HuH-7 (cell line): ENCODE results near the gene C9orf72.
A peak's percentile ranks its signal among the peaks of the same experiment; 100 is the strongest.

Experiments
- DNase-seq: peaks from one replicate; pipeline ENCODE4 v3.0.0; 2011; ENCODE audit warnings: low spot score

C9orf72 gene

DNA sequence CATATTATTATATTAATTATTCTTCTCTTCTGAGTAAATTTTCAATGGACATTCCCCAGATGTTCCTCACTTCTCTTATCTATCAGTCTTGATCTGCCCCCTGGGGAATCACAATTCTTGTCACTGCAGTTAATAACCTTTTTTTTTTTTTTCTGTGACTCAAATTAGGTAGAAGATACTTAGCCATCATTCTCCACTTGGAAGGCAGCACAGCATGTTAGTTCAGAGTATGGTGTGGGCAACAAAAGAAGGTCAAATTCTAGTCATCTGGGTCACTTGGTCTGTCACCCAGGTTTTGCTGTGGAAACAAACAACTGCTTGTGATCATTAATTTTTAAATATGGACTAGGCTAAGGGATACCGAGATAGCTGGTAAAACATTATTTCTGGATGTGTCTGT is 35.5 kb downstream of the C9orf72 start:
- DNase-seq: no peak

DNA sequence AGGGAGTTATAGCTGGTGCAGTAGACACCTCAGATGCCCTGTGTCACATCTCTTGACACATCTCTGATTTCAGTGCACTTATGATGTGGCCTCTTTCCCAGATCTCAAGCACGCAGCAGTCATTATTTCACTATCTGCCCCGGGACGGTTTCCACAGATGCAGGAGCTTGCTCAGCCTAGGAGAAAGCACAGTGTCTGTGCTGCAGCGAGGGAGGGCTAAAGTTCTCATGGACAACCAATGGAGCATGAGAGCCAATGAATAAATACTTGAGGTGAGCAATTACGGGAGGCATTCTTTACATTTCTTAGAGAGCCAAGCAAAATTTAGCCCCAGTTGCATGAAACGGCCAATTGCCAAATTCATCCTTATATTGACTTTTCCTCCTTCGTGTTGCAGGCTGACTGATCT is 36.2 kb downstream of the C9orf72 start:
- DNase-seq: no peak

DNA sequence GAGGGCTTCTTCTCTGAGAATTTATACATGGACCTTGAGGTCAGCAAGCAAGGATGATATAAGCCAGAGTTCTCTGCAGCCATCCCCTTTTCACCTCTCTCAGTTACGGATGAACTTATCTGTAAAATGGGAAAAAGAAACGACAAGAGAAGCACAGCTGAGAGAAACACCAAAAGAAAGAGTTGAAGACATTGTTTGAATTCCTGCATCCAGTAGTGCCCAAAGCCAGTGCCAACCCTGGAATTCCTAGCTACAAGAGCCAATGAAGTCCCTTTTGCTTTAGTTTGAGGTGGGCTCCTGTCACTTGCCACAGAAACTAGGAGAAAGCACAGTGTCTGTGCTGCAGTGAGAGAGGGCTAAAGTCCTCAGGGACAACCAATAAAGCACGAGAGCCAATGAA is 37.1 kb downstream of the C9orf72 start:
- no peak for DNase-seq

DNA sequence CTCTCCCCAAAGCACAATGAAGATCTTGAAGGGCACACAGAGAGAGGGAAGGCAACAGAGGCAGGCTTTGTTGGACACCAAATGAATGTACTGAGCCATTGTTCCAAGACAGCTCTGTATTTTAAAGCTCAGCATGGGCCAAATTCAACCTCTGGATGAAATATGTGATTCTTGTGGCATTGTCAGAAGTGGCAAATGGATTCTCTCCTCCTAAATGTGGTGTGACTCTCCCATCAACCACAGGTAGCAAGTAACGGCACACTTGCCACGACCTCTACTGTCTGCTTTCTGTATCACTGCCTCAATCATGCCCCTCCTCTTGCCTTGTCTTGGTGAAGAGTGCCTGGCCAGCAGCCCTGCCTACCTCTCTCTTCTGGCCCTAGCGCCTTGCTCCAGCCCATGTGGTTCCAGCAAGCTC is 37.6 kb downstream of the C9orf72 start:
- DNase-seq: peak; percentile 30

DNA sequence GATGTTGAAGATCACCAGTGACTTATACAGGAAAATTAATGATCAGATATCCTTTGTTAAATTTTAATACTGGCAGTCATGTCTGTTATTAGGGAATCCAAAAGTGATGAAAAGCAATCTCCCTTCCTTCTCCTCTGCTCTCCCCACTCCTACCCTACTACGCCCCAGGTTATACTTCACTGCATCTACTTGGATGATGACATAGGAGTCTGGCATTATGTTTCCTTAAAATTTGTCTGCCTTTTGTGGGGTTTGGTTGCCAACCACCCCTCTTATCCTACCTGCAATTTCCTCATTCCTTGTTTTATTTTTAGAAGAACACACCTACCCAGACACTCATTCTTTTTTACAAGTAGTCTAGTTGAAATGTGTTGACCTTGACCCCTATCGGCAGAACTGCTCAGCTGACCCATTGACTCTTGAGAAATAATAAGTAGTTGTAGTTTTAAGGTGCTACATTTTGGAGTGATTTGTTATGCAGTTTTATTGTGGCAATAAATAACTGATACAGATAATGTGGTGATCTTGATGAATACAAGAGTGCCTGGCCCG is 38.5 kb downstream of the C9orf72 start:
- DNase-seq: no peak

DNA sequence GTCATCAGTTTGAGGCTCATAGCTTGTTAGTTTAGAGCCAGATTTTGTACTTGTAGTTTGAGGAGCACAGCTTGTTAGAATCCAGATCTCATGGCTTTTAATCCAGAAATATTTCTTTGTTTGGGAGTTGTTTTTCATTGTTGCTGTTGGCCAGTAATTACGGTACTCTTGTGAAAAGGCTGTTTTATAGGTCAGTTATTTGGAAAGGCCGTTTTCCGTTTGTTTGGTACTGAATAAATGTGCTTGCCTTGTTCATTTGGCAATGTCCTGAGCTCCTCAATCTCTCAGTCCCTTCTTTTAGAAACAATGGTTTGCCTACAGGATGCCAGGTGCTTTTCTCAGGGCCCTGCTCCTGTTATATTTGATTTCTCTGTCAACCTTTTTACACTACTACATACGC is 39.1 kb downstream of the C9orf72 start:
- DNase-seq: no peak

DNA sequence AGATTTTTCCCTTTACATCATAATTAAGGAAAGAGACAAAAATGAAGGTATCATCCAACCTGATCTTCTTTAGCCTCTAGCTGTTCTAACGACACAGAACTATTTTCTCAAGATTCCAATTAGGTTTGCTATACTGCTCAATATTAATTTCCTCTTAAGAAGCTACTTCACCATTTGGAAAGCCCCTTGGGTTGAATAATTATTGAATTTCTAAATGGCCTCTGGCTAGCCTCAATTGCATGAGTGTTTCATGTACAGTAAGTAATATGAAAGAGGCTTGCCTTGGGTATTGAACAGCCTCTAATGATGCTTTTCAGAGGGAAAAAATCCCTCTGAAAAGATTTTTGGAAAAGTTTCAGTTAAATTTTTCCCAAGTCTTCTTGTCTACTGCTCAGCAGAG is 40.0 kb downstream of the C9orf72 start:
- DNase-seq: no peak

DNA sequence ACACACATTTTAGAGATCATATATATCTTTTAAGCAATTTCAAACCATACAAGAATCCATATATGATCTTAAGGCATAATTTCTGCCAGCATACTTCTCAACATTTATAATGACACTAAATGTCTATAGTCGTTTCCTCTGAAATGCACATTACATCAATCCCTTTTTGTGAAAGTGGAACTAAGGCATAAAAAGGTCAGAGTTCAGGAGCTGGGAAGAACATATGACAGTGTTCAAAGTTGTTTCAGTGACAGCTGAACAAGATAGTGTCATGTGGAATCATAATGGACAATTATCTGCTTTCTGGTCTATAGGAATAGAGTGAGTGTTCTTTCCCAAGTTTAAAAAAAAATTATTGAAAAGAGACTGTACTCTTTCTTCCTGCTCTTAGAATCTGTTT is 41.2 kb downstream of the C9orf72 start:
- no peak for DNase-seq

DNA sequence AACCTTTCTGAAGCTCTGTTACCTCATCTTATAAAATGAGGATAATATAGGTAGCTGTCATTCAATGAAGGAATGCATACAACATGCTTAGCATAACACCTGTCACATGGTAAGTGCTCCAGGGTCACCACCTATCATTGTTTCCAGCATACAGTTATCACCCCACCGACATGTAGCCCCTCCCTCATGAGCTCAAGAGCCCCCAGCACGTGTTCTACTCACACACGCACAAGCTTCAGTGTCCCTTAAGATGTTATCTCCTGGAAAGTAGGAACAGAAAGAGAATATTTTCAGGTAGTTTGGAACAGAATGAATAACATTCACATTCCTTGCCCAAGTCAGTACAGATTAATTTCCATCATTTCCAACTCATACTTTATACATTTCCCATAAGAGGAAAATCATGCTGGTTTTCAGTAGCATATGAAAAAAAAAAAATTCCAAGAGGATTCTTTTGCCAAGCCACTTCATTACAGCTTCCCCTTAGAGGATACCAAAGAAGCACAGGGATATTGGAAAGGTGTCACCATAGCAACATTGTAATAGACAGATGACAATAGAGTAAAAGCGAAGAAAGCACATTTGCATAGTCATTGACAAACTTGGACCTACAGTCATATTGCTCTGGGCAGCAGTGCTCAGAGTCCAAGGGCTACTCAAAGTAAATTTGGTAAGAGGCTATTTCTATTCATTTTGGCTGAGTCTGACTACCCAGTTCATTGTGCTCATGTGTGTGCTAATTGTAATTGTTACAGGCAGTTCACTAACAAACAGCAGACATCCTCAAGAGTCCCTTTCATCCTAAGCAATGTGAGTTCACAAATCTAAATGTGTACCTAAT is 42.1 kb downstream of the C9orf72 start:
- DNase-seq: no peak

DNA sequence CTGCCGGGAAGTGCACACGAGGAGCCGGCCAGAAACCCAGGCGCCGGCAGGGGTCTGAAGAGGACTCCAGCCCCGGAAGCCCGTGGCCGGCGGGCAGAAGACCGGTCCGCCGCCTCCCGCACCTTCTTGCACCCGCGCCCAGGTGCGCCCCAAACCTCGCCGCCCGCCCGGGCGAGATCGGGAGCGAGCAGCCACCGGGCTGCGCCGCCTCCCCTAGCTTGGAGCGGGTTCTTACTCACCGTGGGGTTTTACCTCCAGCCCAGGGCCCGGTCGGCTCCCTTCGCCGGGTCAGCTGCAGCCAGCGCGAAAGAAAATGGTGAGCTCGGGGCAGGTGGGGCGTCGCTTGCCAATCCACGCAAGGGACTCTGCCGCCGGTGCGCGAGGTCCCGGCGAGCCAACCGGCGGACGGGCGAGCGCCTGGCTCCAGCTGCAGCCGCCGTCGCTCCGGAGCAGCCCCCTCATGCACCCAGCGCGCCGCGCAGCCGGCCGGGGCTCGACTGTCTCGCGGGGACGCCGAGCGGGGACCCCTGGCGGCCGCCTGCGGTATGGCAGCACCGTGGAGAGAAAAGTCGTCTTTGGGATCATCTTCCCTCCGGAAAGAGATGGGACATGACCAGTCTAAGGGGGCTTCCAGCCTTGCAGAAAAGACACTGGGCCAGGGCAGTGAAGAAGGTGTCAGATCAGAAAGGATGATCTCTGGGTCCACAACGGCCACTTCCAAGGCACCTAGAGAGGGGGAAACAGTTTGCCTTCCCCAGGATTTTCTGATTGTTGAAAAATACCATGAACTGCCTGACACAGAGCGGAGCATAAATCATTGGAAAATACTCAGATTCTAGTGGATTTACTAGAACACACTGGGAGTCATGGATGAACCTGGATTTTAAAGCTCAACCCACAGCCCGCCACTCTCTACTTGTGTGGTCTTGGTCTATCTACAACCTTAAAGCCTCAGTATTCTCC is 43.7 kb downstream of the C9orf72 start, which contains the start of gene MOB3B:
Gene MOB3B (minus strand): TSS at position 499 of the 963 bp plus-strand sequence. CDS start 74,264 bp downstream, outside the sequence.
- peak; percentile 63 for DNase-seq

DNA sequence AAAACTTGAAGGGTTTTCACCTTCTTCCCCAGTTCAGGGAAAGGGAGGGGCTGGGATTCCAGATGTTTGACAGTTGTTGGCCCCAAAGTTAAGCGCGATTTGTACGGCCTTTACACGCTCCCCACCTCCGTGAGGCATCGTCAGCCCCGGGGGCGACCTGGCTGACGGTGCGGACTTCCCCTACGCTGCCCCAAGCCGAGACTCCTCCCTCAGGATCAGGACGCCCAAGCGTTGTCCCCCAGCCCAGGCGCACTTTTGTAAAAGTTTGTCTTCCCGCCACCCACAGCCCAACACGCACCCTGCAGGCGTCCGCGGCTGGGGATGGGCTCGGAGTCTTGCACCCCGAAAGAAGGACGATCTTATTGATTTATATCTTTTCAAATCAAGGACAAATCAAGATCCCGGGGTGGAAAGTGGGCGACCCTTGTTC is 44.4 kb downstream of the C9orf72 start:
- DNase-seq: peak; percentile 42

DNA sequence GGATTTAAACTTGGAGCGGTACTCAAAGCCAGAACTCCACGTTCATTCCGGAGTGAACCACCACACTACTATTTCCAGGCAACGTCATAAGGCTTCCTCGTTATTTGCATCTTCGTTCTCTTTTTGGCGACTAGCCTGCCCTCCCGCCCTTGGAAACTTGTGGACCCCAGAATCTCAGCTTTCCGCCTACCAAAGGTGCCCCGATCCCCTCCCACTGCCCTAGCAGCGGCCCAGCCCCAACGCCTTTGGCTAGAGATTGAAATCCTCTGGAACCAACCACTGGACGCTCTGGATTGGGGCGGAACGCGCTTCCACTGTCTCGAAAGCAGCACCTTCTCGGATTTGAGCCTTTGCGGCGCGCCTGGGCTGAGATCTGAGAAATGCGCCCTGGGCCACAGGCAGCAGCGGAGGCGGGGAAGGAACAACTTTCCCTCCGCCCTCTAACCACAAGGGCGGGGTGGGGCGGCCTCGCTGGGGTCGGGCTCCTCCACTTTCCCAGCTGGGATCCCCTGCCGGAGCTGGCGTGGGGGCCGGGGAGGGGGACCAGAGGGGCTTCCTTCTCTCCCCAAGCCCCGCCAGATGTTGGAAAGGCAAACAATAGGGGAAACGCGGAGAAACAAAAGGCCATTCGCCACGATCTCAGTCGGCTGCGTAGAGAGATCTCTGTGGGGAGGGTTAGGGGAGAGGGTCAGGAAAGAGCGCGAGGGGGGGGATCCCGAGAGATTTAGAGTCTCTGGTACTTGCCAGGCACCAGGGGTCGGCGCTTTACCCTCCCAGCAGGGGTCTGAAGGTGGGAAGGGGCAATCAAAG is 45.0 kb downstream of the C9orf72 start:
- DNase-seq: peak; percentile 28

DNA sequence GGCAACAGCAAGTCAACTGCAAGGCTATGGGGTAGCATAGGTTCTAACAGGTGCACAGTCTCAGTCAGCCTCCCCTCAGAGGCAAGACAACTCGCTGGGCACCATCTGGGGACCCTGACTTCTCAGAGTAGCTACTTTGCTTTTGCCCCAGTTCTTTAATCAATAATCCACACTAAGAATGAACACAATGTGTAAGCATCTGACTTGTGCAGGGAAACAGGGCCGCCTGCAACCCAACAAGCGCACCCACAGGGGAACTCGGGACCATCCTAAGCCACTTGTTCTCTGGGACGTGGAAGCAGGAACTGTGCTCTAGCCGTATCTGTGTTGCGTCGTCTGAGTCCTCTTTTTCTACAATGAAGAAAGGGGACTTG is 45.6 kb downstream of the C9orf72 start:
- no peak for DNase-seq

DNA sequence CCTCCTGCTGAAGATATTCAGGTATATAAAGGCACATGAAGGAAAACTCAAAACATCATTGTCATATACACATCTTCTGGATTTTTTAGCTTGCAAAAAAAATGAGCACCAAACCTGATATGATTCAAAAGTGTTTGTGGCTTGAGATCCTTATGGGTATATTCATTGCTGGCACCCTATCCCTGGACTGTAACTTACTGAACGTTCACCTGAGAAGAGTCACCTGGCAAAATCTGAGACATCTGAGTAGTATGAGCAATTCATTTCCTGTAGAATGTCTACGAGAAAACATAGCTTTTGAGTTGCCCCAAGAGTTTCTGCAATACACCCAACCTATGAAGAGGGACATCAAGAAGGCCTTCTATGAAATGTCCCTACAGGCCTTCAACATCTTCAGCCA is 49.0 kb downstream of the C9orf72 start, which contains the start of gene IFNK:
Gene IFNK (plus strand): TSS at position 55 of the 400 bp plus-strand sequence. CDS start 47 bp downstream, at position 102.
- no peak for DNase-seq

DNA sequence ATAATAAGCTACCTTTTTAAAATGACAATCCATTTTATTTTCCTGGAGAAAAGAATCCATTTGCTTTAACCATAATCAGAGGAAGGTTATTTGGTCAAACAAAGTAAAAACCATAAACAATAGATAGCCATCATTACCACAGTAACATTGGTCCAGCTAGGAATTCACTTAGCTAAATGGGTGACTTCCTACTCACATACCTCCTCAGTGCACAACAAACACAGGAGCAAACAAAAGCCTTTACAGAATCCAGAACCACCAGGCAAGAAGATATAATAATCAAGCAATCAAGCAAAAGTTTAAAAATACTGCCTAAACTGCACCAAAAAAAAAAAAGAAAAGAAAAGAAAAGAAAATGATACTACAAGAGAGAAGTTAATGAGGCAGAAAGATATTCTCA is 50.1 kb downstream of the C9orf72 start:
- DNase-seq: no peak

DNA sequence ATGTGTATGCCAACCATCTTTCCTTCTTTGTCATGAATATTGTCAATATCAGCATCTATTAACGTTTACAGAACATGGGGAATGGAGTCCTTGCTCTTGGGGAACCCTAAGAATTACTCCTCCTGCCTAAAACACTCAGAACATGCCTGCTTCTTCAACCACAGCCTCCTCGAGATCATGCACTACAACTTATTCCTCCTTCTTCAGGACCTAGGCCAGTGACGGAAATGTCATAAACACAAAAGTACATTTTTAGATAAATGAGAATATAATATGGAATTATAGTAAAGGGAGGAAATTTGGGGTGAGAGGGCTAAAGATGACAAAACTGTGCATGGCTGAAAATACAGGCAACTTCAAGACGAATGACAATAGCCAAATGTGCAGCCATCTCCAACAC is 52.3 kb downstream of the C9orf72 start:
- DNase-seq: no peak

DNA sequence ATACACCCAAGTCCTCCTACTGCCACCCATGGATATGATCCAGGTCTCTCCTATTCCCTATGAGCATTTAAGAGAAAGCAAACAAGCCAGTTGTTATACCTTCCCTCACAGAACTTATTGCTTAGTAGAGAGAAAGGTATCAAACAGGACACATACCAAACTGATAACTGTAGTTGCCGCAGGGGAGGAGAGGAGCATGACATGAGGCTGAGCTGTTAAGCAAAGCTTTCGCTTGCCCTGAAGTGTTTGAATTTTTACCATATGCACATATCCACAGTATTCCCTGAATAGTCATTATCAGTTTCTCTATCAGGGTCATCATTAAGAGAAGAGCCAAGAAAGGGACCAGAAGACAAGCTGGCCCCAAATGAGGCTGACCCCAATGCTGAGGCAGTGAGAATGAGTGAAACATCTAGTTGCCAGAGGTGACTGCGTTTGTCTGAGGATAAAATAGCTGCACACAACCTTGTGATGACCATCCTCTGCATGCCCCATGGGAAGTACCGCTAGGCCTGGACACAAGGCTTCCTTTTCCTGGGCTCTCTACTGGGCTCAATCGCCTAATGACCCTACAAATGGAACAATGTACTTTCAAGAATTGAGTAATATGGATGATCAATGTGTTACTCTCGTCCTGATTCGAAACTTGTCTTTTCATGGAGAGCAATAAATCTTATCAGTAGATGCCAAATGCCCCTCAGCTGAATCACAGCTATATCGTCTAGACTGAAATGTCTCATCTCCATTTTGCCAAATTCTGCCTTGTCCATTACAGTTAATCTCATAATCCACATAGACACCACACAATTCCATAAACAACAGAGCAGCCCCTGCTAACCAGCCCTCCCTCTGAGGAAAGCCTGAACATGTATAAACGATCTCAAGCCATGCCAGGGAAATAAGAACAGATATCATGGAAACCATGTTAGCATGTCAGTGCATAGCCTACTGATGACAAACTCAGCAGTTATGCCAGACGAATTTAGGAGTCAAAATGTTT is 53.5 kb downstream of the C9orf72 start:
- no peak for DNase-seq

DNA sequence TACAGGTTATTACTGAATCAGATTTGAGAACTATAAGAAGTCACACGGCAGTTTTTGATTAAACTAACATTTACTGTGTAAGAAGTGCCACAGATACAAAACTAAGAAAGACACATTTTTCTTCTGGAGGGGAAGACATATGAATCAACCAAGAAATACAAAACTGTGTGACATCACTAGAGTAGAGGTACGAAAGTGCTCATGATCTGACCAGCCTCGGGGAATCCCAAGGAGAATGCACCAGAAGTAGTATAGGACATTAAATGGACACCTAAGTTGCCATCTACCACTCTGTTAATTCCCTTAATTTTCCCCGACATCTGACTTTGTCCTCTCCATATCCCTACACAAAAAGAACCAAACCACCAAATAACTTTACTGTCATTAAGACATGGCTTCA is 54.5 kb downstream of the C9orf72 start:
- no peak for DNase-seq

DNA sequence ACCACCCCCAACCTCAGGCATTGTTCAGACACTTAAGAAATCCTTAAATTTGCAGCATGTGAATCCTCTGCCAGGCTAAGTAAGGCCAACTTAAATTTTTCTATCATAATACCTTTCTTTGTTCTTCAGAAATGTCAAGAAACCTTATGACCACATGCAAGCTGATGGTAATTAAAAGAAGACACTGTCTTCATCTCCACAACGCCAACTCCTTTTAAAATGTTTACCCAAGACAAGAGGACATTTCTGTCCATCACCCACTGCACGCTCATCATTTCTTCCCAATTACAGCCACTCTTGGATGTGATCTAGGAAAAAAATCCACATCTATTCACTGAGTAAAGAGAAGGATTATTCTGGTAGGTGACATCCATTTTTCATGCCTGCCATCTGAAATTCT is 55.3 kb downstream of the C9orf72 start:
- DNase-seq: no peak

DNA sequence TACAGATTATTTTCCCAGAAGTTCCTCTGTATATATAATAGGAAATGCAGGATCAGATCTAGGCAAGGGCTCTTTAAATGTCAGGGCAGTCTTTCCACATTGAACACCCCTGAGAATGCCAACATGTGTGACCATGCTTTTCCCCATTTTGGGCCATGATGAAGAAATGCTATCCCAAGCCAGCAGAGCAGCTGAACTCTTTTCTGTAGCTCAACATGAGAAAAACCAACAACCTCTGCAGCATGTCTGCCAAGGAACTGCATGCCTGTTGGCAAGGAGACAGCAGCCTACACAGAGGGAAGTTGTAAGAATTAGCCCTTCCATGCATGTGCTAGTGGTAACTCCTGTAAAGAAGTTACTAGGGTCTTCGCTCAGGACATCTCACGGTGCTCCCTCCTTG is 58.7 kb downstream of the C9orf72 start:
- DNase-seq: no peak
